Spleen (tissue), 7 donors: ENCODE measurements around the gene MC1R.

Source experiments
- POLR2A ChIP-seq, 3 donors: fragments of 450-650 bp; IDR thresholded peaks; one replicate each; pipeline ENCODE4 v1.5.1; 2017; ENCODE audit warnings: antibody characterized with exemption in 3 of 3, mild to moderate bottlenecking in 1 of 3
- TF ChIP-seq, protein P1 (sequence below), 11 experiments: fragments of 200-600 bp in 7 of 11; fragments of 450-650 bp in 4 of 11; sonication (generic) in 4 of 11; IDR thresholded peaks in 8 of 11; conservative IDR thresholded peaks in 3 of 11; 1 replicate in 7 of 11; 2 replicates in 4 of 11; pipeline versions ENCODE4 v1.4.0 to v1.8.0; 2016 to 2021; ENCODE audit warnings: antibody characterized with exemption in 11 of 11, inconsistent platforms in 4 of 11, mild to moderate bottlenecking in 1 of 11
- donor health status: DM: no; HTN: no; CAD: no; lungs with moderate emphysema.
- donor health status: DM: no; HTN: no; CAD: no.
- donor health status: DM: no; HTN: no; CAD: no.

DNA sequence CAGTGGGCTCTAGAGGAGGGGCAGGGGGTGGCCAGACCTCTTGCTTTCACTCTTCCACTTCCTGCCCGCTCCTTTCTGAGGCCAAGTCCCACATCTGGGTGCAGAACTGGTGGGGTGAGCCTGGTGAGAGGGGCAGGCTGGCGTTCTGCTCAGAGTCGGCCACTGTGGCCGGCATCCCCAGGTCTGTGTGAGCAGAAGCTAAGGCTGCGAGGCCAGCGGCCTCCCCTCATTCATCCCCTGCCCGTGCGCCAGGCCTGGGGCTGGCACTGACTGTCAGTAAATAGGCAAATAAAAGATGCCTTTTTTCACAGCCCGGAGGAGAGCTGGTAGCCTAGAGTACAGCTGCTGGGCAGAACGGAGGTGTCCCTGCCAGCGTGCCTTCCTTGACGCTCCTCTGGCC is 31.1 kb downstream of the MC1R start:
- TF ChIP-seq, protein P1, sequence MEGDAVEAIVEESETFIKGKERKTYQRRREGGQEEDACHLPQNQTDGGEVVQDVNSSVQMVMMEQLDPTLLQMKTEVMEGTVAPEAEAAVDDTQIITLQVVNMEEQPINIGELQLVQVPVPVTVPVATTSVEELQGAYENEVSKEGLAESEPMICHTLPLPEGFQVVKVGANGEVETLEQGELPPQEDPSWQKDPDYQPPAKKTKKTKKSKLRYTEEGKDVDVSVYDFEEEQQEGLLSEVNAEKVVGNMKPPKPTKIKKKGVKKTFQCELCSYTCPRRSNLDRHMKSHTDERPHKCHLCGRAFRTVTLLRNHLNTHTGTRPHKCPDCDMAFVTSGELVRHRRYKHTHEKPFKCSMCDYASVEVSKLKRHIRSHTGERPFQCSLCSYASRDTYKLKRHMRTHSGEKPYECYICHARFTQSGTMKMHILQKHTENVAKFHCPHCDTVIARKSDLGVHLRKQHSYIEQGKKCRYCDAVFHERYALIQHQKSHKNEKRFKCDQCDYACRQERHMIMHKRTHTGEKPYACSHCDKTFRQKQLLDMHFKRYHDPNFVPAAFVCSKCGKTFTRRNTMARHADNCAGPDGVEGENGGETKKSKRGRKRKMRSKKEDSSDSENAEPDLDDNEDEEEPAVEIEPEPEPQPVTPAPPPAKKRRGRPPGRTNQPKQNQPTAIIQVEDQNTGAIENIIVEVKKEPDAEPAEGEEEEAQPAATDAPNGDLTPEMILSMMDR (IDR thresholded peaks at IDR 0.05 in 8 of 11, conservative IDR thresholded peaks at IDR 0.05 in 3 of 11), result no peak
- TF ChIP-seq POLR2A (IDR thresholded peaks at IDR 0.05), result no peak
